ENCODE data around the gene OR51D1.

The OR51D1 gene

DNA sequence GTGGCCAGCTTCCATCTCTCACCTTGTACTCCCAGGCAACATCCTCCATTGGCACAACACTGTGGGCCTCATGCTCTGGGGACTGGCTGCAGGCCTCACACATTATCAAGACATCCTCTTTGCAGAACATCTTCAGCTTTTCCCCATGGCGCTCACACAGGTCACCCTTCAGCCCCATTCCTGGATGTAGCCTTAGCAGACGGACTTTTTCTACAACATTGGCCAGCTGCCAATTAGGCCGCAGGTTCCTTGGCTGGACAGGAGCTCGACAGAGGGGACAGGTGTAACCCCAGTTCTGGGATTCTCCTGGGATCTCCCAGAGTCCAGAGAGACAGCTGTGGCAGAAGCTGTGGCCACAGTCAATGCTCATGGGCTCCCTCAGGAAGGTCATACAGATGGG is 32.2 kb upstream of the OR51D1 start:
- Histone ChIP-seq H3K9ac (ENCODE audit: low read depth, low read length) (no peak overlapping the region), H3K4me2 (ENCODE audit: insufficient read depth, low read length) (no peak overlapping the region), H3K4me1 (ENCODE audit: insufficient read depth, low read length) (peaks cover 24% of the 10 kb centered on the region), H3K4me3 (ENCODE audit: low read depth in 1 of 2, low read length in 2 of 2) (no peak overlapping the region), H3K79me2 (ENCODE audit: insufficient read depth, low read length) (peaks cover 13% of the 10 kb centered on the region), H4K20me1 (ENCODE audit: insufficient read depth, low read length) (no peaks in the 10 kb centered on the region), H2AFZ (ENCODE audit: low read depth, low read length) (no peak overlapping the region), H3K27me3 (ENCODE audit: insufficient read depth, low read length, poor library complexity) (no peaks in the 10 kb centered on the region), H3K9me3 (ENCODE audit: insufficient read depth, low read length, severe bottlenecking) (no peaks in the 10 kb centered on the region), H3K36me3 (ENCODE audit: insufficient read depth, low read length) (peaks cover 53% of the 10 kb centered on the region), H3K27ac (ENCODE audit: low read length) (no peak overlapping the region)
- no peak for ATAC-seq (ENCODE audit: insufficient read depth, low read depth)
- no peak for DNase-seq
- TF ChIP-seq, protein P1, sequence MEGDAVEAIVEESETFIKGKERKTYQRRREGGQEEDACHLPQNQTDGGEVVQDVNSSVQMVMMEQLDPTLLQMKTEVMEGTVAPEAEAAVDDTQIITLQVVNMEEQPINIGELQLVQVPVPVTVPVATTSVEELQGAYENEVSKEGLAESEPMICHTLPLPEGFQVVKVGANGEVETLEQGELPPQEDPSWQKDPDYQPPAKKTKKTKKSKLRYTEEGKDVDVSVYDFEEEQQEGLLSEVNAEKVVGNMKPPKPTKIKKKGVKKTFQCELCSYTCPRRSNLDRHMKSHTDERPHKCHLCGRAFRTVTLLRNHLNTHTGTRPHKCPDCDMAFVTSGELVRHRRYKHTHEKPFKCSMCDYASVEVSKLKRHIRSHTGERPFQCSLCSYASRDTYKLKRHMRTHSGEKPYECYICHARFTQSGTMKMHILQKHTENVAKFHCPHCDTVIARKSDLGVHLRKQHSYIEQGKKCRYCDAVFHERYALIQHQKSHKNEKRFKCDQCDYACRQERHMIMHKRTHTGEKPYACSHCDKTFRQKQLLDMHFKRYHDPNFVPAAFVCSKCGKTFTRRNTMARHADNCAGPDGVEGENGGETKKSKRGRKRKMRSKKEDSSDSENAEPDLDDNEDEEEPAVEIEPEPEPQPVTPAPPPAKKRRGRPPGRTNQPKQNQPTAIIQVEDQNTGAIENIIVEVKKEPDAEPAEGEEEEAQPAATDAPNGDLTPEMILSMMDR (IDR thresholded peaks at IDR 0.05; ENCODE audit: borderline replicate concordance, extremely low read depth, low read length, poor library complexity, severe bottlenecking): no peak
- TF ChIP-seq EZH2 (IDR thresholded peaks at IDR 0.05; ENCODE audit: borderline replicate concordance, low read depth, low read length, severe bottlenecking): no peak

- DNase-seq (no peak), ATAC-seq (ENCODE audit: insufficient read depth, low read depth) (no peak)
- H3K9me3 ChIP-seq (ENCODE audit: insufficient read depth, low read length, severe bottlenecking): no peaks in the 10 kb centered on the region
- H3K4me2 ChIP-seq (ENCODE audit: insufficient read depth, low read length): peak overlapping the region; percentile 80
- H3K4me3 ChIP-seq (ENCODE audit: low read depth in 1 of 2, low read length in 2 of 2): peak overlapping the region in 1 of 2 experiments; percentile 70; a peak in 2 of 4 replicates
- H3K27ac ChIP-seq (ENCODE audit: low read length): no peak overlapping the region
- H3K36me3 ChIP-seq (ENCODE audit: insufficient read depth, low read length): peaks cover 40% of the 10 kb centered on the region
- H3K79me2 ChIP-seq (ENCODE audit: insufficient read depth, low read length): peaks cover 13% of the 10 kb centered on the region
- no peaks in the 10 kb centered on the region for H4K20me1 ChIP-seq (ENCODE audit: insufficient read depth, low read length)
- H3K4me1 ChIP-seq (ENCODE audit: insufficient read depth, low read length): peaks cover 29% of the 10 kb centered on the region
- H2AFZ ChIP-seq (ENCODE audit: low read depth, low read length): no peak overlapping the region
- peak overlapping the region; percentile 83 for H3K9ac ChIP-seq (ENCODE audit: low read depth, low read length)
- no peaks in the 10 kb centered on the region for H3K27me3 ChIP-seq (ENCODE audit: insufficient read depth, low read length, poor library complexity)
- TF ChIP-seq, protein P1 (IDR thresholded peaks at IDR 0.05; ENCODE audit: borderline replicate concordance, extremely low read depth, low read length, poor library complexity, severe bottlenecking): no peak
- no peak for TF ChIP-seq EZH2 (IDR thresholded peaks at IDR 0.05; ENCODE audit: borderline replicate concordance, low read depth, low read length, severe bottlenecking)
Observed at GRCh38 chr11:4606231-4607015, 30.9 kb upstream of the OR51D1 start.

GRCh38 chr11:4607096-4607495 is 30.2 kb upstream of the OR51D1 start:
- DNase-seq (no peak), ATAC-seq (ENCODE audit: insufficient read depth, low read depth) (no peak)
- Histone ChIP-seq H3K9me3 (ENCODE audit: insufficient read depth, low read length, severe bottlenecking) (no peaks in the 10 kb centered on the region), H3K4me2 (ENCODE audit: insufficient read depth, low read length) (peak overlapping the region; percentile 80), H4K20me1 (ENCODE audit: insufficient read depth, low read length) (no peaks in the 10 kb centered on the region), H3K36me3 (ENCODE audit: insufficient read depth, low read length) (peaks cover 33% of the 10 kb centered on the region), H2AFZ (ENCODE audit: low read depth, low read length) (peak overlapping the region; percentile 82), H3K9ac (ENCODE audit: low read depth, low read length) (peak overlapping the region; percentile 83), H3K27ac (ENCODE audit: low read length) (peak overlapping the region; percentile 81), H3K79me2 (ENCODE audit: insufficient read depth, low read length) (peaks cover 13% of the 10 kb centered on the region), H3K4me3 (ENCODE audit: low read depth in 1 of 2, low read length in 2 of 2) (peak overlapping the region; percentile 51 to 70), H3K4me1 (ENCODE audit: insufficient read depth, low read length) (peaks cover 29% of the 10 kb centered on the region), H3K27me3 (ENCODE audit: insufficient read depth, low read length, poor library complexity) (no peaks in the 10 kb centered on the region)
- TF ChIP-seq, protein P1 (IDR thresholded peaks at IDR 0.05; ENCODE audit: borderline replicate concordance, extremely low read depth, low read length, poor library complexity, severe bottlenecking): no peak
- TF ChIP-seq EZH2 (IDR thresholded peaks at IDR 0.05; ENCODE audit: borderline replicate concordance, low read depth, low read length, severe bottlenecking): no peak

Measured in DND-41 (cell line).